Mucosa of gallbladder (tissue), 1 donor: ENCODE measurements around the gene TRPC4. TPM values are rescaled to one million over a fixed set of nuclear protein-coding genes. Genes with fewer than 3 reads are reported as not detected.

Experiments
- DNase-seq: peaks from one replicate; pipeline ENCODE4 v3.0.0-alpha.2; 2020; ENCODE audit warnings: low spot score
- total RNA-seq: library from RNA; stranded (reverse); gene quantifications from one replicate; pipeline ENCODE4 v1.2.1, GENCODE V29; 2021
- donor health status: DM: no; HTN: no; CAD: no.

The TRPC4 gene
- total RNA-seq, 1 donor from 2014 or later: 11.3 TPM

DNA sequence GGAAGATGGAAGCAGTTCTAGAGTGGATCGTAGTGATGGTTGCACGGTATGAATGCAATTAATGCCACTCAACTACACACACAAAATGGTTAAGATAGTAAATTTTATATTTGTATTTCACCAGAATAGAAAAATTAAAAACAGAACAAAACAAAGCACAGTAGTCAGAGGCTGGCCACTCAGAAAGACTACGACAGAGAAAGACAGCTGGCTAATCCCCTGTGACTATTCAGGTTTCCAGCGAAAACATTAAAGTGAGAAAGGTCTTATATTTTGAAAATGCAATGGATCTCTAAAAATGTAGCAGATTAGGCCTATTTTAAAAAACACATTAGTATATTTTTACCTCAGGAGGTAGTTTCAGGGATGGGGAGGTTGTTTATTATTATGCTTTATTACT lies 139.7 kb downstream of the TRPC4 start:
- DNase-seq: no peak

DNA sequence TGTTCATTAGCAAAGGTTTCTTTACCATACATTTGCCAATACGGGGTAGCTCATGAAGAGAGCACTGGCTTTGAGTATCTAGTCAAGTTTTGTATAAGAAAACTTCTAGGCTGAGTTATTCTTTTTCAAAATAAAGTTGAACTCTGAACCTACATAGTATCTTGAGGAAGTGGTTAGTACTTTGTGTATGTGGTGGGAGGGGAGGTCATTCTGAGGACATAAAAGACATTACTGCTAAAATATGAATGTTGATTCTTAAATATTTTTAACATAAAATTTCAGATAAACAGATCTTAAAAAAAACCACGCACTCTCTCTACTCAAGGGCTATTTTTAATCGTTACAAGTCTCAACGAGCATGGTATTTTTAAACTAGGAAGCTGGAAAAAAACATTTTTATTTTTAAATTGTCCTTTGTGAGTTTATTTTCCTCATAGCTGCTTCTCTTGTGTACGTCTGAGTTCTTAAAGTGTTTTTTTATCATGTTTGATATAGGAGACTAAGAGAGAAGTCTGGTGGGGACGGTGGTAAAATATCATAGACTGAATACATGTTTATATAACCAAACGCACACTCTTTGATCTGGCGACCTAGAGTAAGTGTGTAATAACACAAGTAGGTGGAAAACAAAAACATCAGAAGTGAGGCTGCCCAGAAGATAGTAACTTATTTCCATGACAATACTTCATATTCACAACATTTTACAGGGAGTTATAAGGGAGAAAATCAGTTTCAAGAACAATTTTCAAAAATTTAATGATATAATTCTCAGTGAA lies 153.0 kb downstream of the TRPC4 start:
- no peak for DNase-seq

DNA sequence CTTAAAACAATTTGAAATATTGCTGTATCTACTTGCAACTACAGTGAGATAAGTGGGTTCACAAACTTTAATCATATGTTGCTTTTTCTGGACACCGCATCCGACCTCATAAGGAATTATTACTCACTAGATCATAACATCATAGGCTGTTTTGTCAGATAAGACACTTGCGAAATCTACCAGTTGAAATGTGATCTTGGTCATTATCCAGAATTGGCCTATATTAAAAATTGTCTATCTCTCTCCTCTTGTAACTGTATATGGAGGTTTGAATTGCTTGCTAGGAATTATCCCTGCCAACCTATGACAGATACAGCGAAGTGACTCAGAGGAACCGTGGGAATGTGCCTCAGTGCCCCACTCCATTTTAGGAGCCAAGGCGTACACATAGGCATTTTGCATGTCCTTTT lies 154.0 kb downstream of the TRPC4 start:
- no peak for DNase-seq

DNA sequence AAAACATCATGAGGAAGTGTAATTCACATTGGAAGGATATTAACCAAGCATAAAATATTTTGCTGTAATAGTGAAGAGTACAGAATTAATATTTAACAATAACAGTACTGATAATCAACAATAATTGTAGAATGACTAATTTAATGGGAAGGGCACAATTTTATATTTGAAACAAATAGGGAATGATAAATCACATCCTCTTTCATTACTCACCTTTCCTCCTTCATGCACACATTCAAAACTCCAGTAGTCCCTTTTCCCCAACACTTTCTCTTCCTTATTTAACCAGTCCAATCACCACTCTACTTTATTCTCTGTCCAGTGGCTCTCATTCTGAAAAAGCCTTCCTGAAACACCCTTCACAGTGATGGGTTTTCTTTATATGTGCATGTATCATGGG lies 160.3 kb downstream of the TRPC4 start:
- no peak for DNase-seq

DNA sequence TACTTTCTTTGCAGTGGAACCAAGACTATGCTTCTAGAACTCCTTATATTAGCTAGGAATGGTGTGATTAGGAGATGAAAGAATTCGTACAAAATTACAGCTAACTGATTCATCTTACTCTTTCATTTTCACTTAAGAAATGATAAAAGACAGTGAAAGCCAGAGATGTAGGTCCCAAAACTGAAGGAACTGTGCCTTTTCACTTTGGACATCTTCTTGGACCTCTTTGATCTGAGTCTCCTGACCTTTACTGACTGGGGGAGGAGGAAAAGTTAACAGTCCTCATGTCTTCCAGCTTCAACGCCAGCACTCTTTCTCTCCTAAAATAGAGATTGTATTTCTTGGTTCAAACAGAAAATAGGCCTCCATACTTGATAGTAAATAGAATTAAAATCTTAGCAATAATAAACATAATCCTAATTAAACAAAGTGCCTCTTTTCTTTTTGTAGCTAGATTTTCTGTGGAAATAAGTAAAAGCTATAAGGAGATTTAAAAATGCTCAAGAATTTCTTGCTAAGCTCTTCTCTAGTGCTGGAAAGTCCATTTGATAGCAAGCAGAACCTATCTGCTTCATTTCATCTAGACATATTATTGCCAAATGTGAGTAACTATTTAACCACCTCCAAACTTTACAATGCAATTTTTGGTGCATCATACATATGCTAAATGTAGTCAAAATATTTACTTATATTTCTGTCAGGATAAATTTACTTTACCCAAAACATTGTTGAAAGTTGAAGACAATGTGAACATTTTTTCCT lies 161.7 kb downstream of the TRPC4 start:
- DNase-seq: no peak

DNA sequence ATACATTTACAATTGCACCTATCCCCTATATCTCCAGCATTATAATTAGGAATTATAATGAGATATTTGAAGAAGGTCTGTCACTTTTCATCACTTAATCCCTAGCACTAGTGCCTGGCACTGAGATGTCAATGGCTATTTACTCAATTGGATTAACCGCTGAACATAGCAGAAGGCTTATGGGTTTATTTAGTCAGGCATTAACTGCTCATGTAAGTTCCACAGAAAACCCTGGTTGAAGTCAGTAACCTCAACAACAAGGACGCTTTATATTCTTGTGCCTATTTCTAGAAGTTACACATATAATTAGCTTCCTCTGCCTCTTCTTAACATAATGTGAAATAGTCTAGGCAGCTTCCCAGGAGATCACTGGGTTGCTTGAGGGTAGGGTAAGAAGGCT lies 163.5 kb downstream of the TRPC4 start:
- DNase-seq: no peak

DNA sequence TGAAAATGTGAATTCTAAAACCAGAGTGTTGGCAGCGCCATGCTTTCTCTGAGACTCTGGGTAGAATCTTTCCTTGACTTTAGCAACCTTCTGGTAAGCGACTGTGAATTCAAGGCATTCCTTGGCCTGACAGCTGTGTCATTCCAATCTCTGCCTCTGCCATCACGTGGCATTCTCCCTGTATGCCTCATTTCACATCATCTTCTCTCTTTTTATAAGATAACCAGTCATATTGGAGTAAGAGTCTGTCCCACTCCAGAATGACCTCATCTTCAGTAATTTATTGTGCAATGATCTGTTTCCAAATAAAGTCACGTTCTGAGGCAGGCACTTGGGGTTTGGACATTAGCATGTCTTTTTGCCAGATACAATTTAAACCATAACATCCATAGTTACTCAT lies 167.6 kb downstream of the TRPC4 start:
- DNase-seq: peak; percentile 12

DNA sequence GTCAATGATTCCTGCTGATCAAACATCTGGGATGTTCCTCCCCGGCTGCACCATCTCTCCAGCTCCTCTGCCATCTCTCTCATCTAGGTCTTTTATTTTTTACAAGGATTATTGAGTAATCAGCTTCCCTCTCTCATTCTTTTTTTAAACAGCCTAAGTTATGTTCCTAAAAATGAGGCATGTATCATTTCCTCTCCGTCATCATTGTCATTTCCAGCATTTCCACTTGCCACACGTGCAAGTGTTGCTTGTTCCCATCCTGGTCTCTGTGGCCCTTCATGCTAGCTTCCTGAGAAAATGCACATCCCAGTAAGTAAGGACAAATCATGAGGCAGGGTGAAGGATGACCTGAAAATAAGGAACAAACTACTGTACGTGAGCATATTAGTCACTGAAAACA lies 168.3 kb downstream of the TRPC4 start:
- DNase-seq: no peak

DNA sequence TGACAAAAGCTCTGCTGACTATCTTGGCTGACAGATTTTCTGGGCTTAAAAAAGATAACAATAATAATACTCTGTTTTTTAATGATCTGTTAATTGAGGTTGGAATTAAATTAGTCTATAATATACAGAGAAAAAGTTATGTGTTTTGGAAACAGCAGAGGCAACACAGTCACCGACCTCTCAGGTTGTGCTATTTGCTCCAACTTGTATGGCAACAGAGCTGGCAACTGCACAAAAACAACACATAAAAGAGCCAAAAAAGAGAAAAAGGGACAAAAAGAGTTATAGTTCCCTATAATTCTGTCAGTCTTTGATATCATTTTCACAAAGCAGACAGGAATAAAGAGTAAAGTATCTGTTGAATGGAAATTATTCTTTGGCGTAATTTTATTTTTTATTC lies 168.7 kb downstream of the TRPC4 start:
- no peak for DNase-seq

DNA sequence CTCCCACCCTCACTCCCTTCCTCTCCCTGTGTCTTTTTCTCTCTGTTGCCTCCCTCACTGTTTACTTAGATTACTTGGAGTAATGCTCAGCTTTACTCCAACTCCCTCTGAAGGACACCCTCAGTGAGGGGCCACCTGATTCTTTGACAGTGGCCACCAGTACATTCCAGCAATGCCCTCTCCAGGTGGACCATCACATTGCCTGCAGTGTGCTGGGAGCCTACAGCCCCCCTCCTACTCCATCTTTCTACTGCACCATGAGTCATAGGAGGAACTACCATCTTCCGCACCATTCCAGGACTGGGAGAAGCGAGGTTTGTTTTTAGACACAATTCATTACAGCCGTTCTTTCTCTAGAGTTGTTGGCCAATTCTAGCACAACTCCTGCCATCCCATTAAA lies 174.4 kb downstream of the TRPC4 start:
- no peak for DNase-seq

DNA sequence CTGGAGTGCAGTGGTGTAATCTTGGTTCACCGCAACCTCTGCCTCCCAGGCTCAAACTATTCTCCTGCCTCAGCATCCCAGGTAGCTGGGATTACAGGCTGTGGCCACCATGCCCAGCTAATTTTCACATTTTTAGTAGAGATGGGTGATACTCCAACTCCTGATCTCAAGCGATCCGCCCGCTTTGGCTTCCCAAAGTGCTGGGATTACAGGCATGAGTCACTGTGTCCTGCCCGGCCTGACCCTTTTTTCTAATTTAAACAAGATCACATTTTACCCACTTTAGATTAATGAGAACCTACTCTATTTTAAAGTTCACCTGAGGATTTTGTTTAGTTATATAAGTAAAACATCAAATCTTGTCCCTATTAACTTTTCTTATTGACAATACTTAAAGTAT lies 179.2 kb downstream of the TRPC4 start:
- DNase-seq: no peak

DNA sequence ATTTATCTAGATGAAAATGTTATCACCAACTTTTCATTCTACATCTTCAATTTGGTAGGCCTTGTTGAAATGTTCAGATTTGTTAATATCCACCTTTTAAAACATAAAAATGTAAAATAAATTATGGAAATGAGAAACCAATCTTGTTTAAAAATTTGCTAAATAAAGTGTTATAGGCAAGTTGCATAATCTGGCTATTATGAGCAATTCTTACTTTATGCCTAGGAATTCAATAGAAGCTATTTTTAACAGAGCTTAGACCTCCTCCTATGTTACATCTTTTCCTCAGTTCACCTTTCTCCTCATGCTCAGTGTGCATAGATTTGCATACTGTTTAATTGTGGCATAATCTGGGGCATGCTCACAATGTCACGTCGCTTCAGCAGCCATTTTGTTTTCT lies 183.1 kb downstream of the TRPC4 start:
- no peak for DNase-seq

DNA sequence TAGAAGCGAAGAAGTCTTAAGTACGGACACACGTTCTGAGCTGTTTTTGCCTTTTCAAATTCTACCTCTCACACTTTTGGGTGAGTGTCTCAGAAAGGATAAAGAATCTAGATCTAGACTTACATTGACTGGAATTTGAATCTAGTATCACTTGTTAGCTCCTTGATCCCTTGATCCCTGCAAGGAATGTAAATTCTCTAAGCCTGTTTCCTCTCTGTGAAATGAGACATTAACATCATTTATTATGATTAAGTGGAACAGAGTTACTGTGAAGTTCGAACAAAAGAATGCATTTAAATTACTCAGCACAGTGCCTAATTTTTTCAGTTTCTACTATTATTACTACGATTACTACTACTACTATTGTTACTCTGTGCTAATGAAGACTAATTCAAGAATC lies 184.4 kb downstream of the TRPC4 start:
- no peak for DNase-seq

DNA sequence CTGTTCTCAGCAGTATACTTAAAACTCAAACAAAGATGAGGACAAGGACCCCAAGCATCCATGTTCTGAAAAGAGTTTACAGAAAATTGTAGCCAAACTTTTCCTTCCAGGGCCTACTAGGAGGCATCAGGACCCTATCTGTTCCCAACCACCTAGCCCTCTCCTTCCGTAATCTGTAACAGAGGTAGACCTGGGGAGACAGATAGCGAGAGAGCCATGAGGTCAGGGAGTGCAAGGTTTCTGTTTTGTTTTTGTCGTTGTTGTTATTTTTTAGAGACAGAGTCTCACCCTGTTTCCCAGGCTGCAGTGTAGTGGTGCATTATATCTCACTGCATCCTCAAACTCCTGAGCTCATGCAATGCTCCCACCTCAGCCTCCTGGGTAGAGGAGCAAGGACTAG lies 187.1 kb downstream of the TRPC4 start:
- DNase-seq: no peak

DNA sequence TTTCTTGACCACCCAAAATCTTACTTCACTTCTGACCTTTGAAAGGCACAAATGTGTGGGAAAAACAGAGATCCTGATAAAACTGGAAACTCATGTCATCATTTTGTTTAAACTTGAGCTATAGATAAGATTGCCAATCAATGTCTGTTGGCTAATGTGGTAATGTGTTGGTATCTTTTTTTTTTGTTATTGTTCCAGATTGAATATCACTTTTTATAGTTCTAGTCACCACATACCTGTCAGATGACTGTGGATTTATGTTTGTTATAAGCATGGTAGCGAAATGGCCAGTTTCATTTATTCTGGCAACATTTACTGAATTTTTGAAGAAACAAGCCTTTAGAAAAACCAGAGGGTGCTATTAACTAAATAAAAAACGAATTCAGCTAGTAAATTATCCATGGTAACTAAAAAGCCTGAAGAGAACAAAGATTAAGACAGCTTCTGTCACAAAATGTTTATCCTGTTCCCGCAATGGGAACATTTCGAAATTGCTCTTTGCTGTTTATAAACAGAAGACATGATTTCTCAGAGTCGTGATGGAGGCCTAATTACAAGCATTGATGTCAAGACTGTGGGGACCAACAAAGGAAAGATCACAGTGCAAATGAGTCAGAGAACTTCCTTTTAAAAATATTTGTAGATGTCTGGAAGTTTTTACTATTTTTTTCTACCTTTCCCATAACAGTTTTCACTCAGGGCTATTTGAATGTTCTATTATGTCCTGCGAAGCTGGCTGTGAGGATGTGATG lies 188.1 kb downstream of the TRPC4 start:
- peak; percentile 18 for DNase-seq

DNA sequence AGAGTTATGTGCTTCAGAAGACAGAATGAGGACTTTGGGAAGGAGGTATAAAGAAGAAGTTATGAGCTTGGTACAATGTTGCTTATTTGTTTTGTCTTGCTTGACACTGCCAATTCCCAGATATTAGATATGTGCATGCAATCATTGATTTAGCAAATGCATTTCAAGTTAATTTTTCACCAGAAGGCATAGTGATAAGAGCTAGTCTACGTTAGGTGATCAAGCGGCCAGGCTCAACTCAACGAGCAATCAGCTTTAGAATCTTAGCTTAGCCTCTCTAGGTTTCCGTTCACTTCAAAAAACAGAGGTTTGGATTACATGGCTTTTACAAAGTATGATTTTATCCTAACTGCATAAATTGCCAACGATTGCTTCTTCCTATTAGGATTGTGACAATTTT lies 189.4 kb downstream of the TRPC4 start:
- no peak for DNase-seq

DNA sequence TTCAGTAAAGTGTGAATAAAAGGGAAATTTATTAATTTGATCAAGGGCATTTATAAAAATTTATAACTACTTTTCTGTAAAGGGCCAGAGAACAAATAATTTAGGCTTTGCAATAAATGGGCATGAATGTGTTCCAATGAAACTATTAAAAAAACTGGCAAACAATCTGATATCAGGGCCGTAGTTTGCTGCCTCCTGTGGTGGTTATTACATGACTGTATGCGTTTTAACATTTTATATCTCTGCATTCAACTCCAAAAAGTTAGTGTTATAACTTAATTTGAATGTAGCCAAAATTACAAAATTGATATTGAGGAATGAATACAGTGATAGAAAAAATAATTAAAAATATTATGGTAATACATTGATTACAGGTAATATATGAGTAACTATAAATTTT lies 190.5 kb downstream of the TRPC4 start:
- no peak for DNase-seq

DNA sequence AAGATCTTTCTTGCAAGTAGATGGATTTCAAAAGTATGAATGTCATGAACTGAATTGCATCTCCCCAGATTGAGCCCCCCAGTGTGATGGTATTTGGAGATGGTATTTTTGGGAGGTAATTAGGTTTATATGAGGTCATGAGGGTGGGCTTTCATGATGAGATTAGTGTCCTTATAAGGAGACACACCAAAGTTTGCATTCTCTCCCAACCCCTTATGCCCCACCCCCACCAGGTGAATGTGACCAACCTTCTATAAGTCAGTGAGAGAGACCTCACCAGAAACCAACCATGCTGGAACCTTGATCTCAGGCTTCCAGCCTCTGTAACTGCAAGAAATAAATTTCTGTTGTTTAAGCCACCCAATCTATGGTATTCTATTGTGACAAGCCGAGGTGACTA lies 199.7 kb downstream of the TRPC4 start:
- no peak for DNase-seq

DNA sequence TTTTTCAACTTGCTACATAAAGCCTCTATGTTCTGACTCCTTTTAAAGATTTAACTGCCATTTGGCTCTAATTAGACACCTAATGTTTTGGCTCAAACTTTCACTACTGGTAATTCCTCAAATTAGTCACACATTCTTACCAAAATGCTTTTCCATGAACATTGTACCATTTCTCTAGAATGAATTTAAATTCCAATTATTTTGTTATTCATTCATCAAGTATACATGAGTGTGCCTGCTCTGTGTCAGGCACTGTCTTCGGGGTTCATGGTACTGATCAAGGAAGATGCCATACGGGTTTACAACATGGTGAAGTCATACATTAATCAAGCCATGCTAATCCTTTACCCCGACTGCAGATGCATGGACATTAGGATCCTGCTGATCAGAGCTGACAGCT lies 201.9 kb downstream of the TRPC4 start:
- DNase-seq: no peak

DNA sequence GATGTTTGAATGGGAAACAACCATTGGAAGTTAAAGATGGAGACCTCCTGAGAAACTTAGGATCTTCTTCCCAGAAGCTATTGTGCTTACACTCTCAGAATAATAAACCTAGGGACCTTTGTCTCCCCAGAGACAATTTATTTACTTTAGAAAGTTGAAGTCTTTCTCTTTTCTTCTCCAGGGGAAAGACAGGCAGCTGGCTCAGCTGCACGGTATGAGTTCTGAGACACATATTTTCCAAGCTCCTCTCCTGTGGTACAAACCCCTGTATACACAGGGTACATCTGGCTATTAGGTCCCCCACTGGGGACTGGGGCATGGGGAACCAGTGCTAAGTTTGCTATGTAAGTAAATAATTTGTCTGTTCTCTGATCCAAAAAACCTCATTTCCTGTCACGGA lies 203.5 kb downstream of the TRPC4 start:
- DNase-seq: no peak

DNA sequence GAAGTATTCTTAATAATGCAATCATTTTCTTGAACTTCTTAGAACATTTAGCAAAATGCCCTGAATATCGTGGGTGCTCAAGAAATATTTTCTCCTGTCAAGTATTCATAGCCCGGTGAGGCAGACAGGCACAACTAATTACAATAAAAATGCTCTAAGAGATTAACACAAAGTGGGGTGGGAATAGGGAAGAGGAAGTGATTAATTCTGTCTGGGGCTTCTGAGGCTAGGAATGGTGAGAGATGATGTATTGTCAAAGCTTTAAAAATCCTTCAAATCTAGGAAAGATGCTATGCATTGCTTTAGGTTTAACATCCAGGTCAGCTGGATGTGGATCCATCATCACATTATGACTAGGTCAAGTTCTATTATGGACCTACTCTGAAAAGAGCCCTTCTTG lies 204.2 kb downstream of the TRPC4 start:
- no peak for DNase-seq

DNA sequence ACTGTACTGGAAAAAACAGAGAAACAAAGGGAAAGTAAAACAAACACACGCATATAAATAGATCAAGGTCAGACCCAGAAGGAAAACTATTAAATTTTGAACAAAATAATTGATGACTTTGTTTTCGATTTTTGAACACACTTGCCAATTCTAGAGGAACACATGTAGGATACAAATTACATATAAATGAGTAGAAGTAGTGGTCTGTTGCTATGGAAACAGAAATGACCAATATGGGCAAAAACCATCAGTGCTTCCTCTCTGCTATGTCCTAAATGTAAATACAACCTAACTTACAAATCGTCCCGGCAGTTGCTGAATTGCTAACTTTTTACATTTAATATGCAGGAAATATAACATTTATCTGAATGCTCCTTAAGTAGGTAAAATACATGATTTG lies 205.8 kb downstream of the TRPC4 start:
- no peak for DNase-seq

DNA sequence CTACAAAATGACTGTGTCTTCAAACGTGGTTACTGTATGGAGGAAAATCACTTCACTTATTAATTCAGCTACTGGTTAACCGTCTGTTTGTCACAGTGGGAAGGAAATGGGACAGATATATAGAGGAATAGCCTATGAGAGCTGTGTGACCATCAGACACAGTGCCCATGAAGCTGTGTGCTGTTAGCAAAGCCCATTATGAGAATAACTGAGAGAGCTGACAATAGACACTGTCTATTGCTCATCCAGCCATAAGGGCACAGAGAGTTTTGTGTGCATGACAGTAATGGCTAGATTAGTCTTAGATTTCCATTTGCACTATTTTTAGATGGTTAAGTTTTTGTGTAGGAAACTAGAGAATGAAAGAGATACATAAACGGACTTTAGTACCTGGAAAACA lies 206.9 kb downstream of the TRPC4 start:
- no peak for DNase-seq
